Adrenal gland (tissue), 19 donors: Measurements from ENCODE around the gene SMG6. TPM values are rescaled to one million over a fixed set of nuclear protein-coding genes. Genes with fewer than 3 reads are reported as not detected.

Experiments used
- DNase-seq, 7 donors: peaks; one replicate each; pipeline ENCODE4 v3.0.0-alpha.2; 2019 to 2020
- H3K27ac ChIP-seq, 5 donors: fragments of 200-600 bp; sonication (generic) in 4 of 5; 1 replicate in 3 of 5; 2 replicates in 2 of 5; pipeline versions ENCODE4 v1.5.1 to v1.8.0; 2016 to 2020; ENCODE audit warnings: mild to moderate bottlenecking in 1 of 5
- H3K27me3 ChIP-seq: fragments of 200-600 bp; 2 replicates; pipeline ENCODE4 v1.8.0; 2021
- H3K36me3 ChIP-seq, 2 donors: fragments of 200-600 bp; replicated peaks in 1 of 2; 1 replicate in 1 of 2; 2 replicates in 1 of 2; pipeline versions ENCODE4 v1.5.1 to v1.8.0; 2018 to 2022
- H3K4me1 ChIP-seq, 2 donors: fragments of 200-600 bp; replicated peaks in 1 of 2; 1 replicate in 1 of 2; 2 replicates in 1 of 2; pipeline versions ENCODE4 v1.5.1 to v1.8.0; 2018 to 2021
- H3K4me3 ChIP-seq, 4 donors: fragments of 200-600 bp; sonication (generic) in 3 of 4; one replicate each; pipeline ENCODE4 v1.5.1; 2016 to 2018
- H3K9me3 ChIP-seq, 3 donors: fragments of 200-600 bp; sonication (generic) in 1 of 3; replicated peaks in 1 of 3; 1 replicate in 2 of 3; 2 replicates in 1 of 3; pipeline versions ENCODE4 v1.5.1 to v1.8.0; 2016 to 2021
- CTCF ChIP-seq, 6 experiments: fragments of 450-650 bp in 4 of 6; fragments of 200-600 bp in 2 of 6; sonication (generic) in 1 of 6; IDR thresholded peaks; 1 replicate in 5 of 6; 2 replicates in 1 of 6; pipeline versions ENCODE4 v1.5.1 to v1.8.0; 2016 to 2021; ENCODE audit warnings: antibody characterized with exemption in 6 of 6, mild to moderate bottlenecking in 2 of 6, moderate library complexity in 1 of 6
- POLR2A ChIP-seq, 2 donors: fragments of 450-650 bp; IDR thresholded peaks; one replicate each; pipeline ENCODE4 v1.6.1; 2017; ENCODE audit warnings: antibody characterized with exemption in 2 of 2, mild to moderate bottlenecking in 2 of 2, moderate library complexity in 1 of 2
- WGBS, 4 donors: extraction: QIAGEN DNeasy Blood & Tissue Kit in 2 of 4; methylation state at CpG; one replicate each; pipeline versions ENCODE4 v1.1.5 to v1.1.7; 2013 to 2017; 5-methylcytosine and 5-hydroxymethylcytosine counted together
- intact Hi-C, 2 donors: fragments of 100-400 bp; cut with DNase I; formaldehyde crosslinking; loops; one replicate each; pipeline versions ENCODE4 v1.14.1 to v1.15.0; 2022 to 2023
- long read RNA-seq, 10 donors: library from polyadenylated mRNA in 3 of 10; unstranded in 2 of 10; stranded (forward) in 1 of 10; transcript quantifications; one replicate each; pipeline ENCODE4 v2.0.0 and lab custom pipeline, GENCODE V29; 2021 to 2026
- polyA plus RNA-seq, 3 donors: library from polyadenylated mRNA; stranded (reverse); fragments of 200-250 nt in 2 of 3; fragments of 350-450 nt in 1 of 3; fragmentation: Illumina TruSeq in 1 of 3; extraction: RNeasy Lipid Tissue Mini Kit (QIAGEN cat#74804) in 1 of 3; gene quantifications; one replicate each; pipeline ENCODE4 v1.2.3, GENCODE V29; 2013 to 2014
- total RNA-seq, 9 donors: library from RNA; depleted of rRNA in 4 of 9; stranded (reverse); fragments of >200 nt in 4 of 9; fragments of 120-200 nt in 1 of 9; fragmentation: NEBNext Ultra II Directional in 1 of 9; extraction: Animal tissue kit (Norgen Biotek cat#: 25700) in 1 of 9; gene quantifications; one replicate each; pipeline versions ENCODE4 v1.1.0 to v1.2.4, GENCODE V29; 2013 to 2023
- donor health status: healthy with polysubstance abuse.
- donor health status: Bipolar disorder and iron deficiency.
- donor health status: DM: yes; HTN: yes; CAD: no.
- donor health status: DM: no; HTN: no; CAD: no.
- donor health status: DM: no; HTN: no; CAD: no.
- donor health status: DM: yes; HTN: yes; CAD: no.

SMG6 gene
- total RNA-seq (10 to 100 TPM; 15.9 to 85.1 (median 44.0) TPM), polyA plus RNA-seq (10 to 100 TPM; 37.6 to 46.3 (median 44.0) TPM)
- long read RNA-seq, donor 1, transcript SMG6-215 (1 exons, 2,419 nt): major isoform, 7 of 8 reads
- long read RNA-seq, donor 1, partial matches to known transcripts: 0 of 8 reads
- long read RNA-seq, donor 1, other reads (novel, unspliced or antisense): 0 of 8 reads
- long read RNA-seq, donor 2, partial matches to known transcripts: 0 of 1 reads
- long read RNA-seq, donor 2, other reads (novel, unspliced or antisense): 0 of 1 reads
- long read RNA-seq, donor 3, transcript SMG6-215 (1 exons, 2,419 nt): major isoform, 5 of 5 reads
- long read RNA-seq, donor 3, partial matches to known transcripts: 0 of 5 reads
- long read RNA-seq, donor 3, other reads (novel, unspliced or antisense): 0 of 5 reads
- long read RNA-seq, donor 4, transcript SMG6-215 (1 exons, 2,419 nt): major isoform, 5 of 19 reads
- long read RNA-seq, donor 4, partial matches to known transcripts: 5 of 19 reads
- long read RNA-seq, donor 4, other reads (novel, unspliced or antisense): 9 of 19 reads
- long read RNA-seq, donor 5, full-length matches to known transcripts: 13 of 99 reads
- long read RNA-seq, donor 5, partial matches to known transcripts: 68 of 99 reads
- long read RNA-seq, donor 5, other reads (novel, unspliced or antisense): 18 of 99 reads
- long read RNA-seq, donor 6, partial matches to known transcripts: 7 of 13 reads
- long read RNA-seq, donor 6, other reads (novel, unspliced or antisense): 3 of 13 reads
- long read RNA-seq, donor 7, transcript SMG6-215 (1 exons, 2,419 nt): major isoform, 7 of 7 reads
- long read RNA-seq, donor 7, partial matches to known transcripts: 0 of 7 reads
- long read RNA-seq, donor 7, other reads (novel, unspliced or antisense): 0 of 7 reads
- long read RNA-seq, donor 8, transcript SMG6-215 (1 exons, 2,419 nt): major isoform, 7 of 12 reads
- long read RNA-seq, donor 8, partial matches to known transcripts: 5 of 12 reads
- long read RNA-seq, donor 8, other reads (novel, unspliced or antisense): 0 of 12 reads
- long read RNA-seq, donor 9, transcript SMG6-215 (1 exons, 2,419 nt): major isoform, 7 of 7 reads
- long read RNA-seq, donor 9, partial matches to known transcripts: 0 of 7 reads
- long read RNA-seq, donor 9, other reads (novel, unspliced or antisense): 0 of 7 reads
- long read RNA-seq, donor 10, transcript SMG6-215 (1 exons, 2,419 nt): major isoform, 5 of 11 reads
- long read RNA-seq, donor 10, partial matches to known transcripts: 6 of 11 reads
- long read RNA-seq, donor 10, other reads (novel, unspliced or antisense): 0 of 11 reads

- H3K4me1 ChIP-seq: peaks cover 9 to 14% of the 10 kb centered on the region in 2 donors
- H3K9me3 ChIP-seq: no peaks in the 10 kb centered on the region
- peak; percentile 87 to 93 (median 92) for DNase-seq
- intact Hi-C loops: no loop called here
- no peaks in the 10 kb centered on the region for H3K27me3 ChIP-seq
- H3K36me3 ChIP-seq: peaks cover 0 to 4% of the 10 kb centered on the region in 2 donors
- peak within 1 kb of the TSS; percentile 63 to 91 (median 84) for H3K27ac ChIP-seq
- 0 to 3% (median 1%) methylated on average over 5 to 104 of the region's 108 CpGs for WGBS, 4 donors
- peak within 1 kb of the TSS; percentile 36 to 88 (median 67) for H3K4me3 ChIP-seq
- TF ChIP-seq POLR2A (IDR thresholded peaks at IDR 0.05) (peak; percentile 33 to 68), CTCF (IDR thresholded peaks at IDR 0.05) (no peak)
These were observed at the start of gene SMG6, which contains the start of gene SRR for GRCh38 chr17:2303204-2304188. SMG6 (minus strand) TSS chr17:2303785; CDS start chr17:2303720, 65 bp downstream. SRR (plus strand) TSS chr17:2303950; CDS start chr17:2315561, 11,611 bp downstream.

- no peak for DNase-seq
- Histone ChIP-seq H3K9me3 (no peaks in the 10 kb centered on the region), H3K27ac (no peak overlapping the region), H3K27me3 (no peaks in the 10 kb centered on the region), H3K4me1 (peaks cover 0 to 11% of the 10 kb centered on the region in 2 donors), H3K36me3 (no peaks in the 10 kb centered on the region), H3K4me3 (no peak overlapping the region)
- TF ChIP-seq POLR2A (IDR thresholded peaks at IDR 0.05) (no peak), CTCF (IDR thresholded peaks at IDR 0.05) (no peak)
- 84 to 98% (median 97%) methylated on average over 5 to 6 of the region's 6 CpGs for WGBS, 4 donors
- intact Hi-C loops: no loop called here
These were observed 47.7 kb upstream of the SMG6 start for GRCh38 chr17:2351269-2351668.

GRCh38 chr17:2347805-2348685, 44.5 kb upstream of the SMG6 start:
- Histone ChIP-seq H3K4me1 (peaks cover 0 to 15% of the 10 kb centered on the region in 2 donors), H3K36me3 (peaks cover 0 to 9% of the 10 kb centered on the region in 2 donors), H3K27ac (peak overlapping the region in 2 of 5 donors; percentile 43 to 45), H3K9me3 (no peaks in the 10 kb centered on the region), H3K27me3 (no peaks in the 10 kb centered on the region), H3K4me3 (no peak overlapping the region)
- WGBS, 4 donors: 66 to 75% (median 72%) methylated on average over 11 of the region's 11 CpGs
- DNase-seq: peak; percentile 41 to 89 (median 83)
- intact Hi-C loops: loop anchor here in 1 of 2 donors (5.0 kb wide), 1 partner anchor 36 kb away; no protein-coding TSS in a partner anchor
- TF ChIP-seq CTCF (IDR thresholded peaks at IDR 0.05): no peak
- peak in 1 of 2 donors; percentile 57 for TF ChIP-seq POLR2A (IDR thresholded peaks at IDR 0.05)
